ENCODE results near the gene TPCN2.

DNA sequence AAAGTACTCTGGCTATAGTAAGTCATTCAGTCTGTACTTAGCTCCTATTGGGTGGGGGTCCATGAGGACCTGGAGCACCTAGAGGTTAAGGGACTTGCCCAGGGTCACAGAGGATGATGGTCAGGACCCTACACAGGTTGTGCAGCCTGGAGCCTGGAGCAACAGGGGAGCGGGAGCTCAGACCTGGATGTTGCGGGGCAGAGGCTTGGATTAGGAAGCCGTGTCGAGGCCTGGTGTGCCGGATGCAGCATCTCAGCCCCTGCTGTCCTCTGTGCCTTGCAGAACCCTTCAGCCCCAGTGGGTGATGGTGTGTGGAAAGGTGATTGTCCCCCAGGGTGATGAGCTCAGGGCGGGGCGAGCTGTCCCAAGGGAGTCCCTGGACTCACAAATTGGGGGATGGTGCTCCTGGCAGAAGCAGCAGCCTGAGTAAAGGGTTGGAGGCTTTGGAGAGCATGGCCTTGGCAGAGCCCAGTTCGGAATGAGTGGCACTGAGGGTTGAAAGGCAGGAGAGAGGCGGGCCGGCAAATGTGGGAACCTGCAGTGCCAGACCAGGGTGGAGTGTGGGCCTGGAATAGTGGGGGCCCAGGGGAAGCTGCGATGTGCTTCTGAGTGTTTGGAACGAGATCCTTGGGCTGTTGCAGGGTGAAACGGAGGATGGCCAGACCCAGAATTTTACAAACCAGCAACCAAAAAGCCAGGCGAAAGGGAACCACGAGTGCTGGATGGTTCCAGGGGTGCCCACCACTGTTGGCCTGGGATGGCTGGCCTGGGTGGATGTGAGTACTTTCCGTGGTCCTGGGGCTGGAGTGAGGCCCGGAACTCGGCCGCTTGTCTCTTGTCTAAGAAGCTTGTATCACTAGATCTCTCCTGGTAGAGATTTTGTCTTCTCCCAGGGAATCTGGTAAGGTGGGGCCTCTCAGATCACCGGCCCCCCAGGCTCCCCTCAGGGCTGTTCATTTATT, 2.9 kb downstream of the TPCN2 start:
- TF ChIP-seq, protein P1, sequence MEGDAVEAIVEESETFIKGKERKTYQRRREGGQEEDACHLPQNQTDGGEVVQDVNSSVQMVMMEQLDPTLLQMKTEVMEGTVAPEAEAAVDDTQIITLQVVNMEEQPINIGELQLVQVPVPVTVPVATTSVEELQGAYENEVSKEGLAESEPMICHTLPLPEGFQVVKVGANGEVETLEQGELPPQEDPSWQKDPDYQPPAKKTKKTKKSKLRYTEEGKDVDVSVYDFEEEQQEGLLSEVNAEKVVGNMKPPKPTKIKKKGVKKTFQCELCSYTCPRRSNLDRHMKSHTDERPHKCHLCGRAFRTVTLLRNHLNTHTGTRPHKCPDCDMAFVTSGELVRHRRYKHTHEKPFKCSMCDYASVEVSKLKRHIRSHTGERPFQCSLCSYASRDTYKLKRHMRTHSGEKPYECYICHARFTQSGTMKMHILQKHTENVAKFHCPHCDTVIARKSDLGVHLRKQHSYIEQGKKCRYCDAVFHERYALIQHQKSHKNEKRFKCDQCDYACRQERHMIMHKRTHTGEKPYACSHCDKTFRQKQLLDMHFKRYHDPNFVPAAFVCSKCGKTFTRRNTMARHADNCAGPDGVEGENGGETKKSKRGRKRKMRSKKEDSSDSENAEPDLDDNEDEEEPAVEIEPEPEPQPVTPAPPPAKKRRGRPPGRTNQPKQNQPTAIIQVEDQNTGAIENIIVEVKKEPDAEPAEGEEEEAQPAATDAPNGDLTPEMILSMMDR (IDR thresholded peaks at IDR 0.05), result no peak
- no peak for TF ChIP-seq EP300 (IDR thresholded peaks at IDR 0.05)
- TF ChIP-seq POLR2A (IDR thresholded peaks at IDR 0.05; ENCODE audit: low read depth), result no peak
- TF ChIP-seq POLR2AphosphoS5 (IDR thresholded peaks at IDR 0.05), result no peak

All from esophagus muscularis mucosa (tissue), 4 donors.